GM15510 (cell line): Measurements from ENCODE around the gene TRMT1L.

ENCODE experiments used
- POLR2A ChIP-seq: IDR thresholded peaks from 3 replicates; pipeline ENCODE4 v1.6.1; 2011; ENCODE audit warnings: borderline replicate concordance; ENCODE audit not compliant: insufficient read length; ENCODE audit errors: extremely low read depth

The TRMT1L gene

GRCh38 chr1:185087746-185088145 is 69.0 kb downstream of the TRMT1L start:
- no peak for TF ChIP-seq POLR2A

GRCh38 chr1:185087101-185087500 is 69.7 kb downstream of the TRMT1L start:
- TF ChIP-seq POLR2A, result no peak

GRCh38 chr1:185083818-185084217 is 72.9 kb downstream of the TRMT1L start:
- TF ChIP-seq POLR2A, result no peak

- TF ChIP-seq POLR2A, result no peak
These were observed 76.3 kb downstream of the TRMT1L start for GRCh38 chr1:185080422-185080821.

GRCh38 chr1:185077374-185077773 is 79.4 kb downstream of the TRMT1L start:
- TF ChIP-seq POLR2A, result no peak

GRCh38 chr1:185075476-185075875 is 81.3 kb downstream of the TRMT1L start:
- TF ChIP-seq POLR2A, result no peak

GRCh38 chr1:185074307-185074706 is 82.4 kb downstream of the TRMT1L start:
- TF ChIP-seq POLR2A, result no peak

- no peak for TF ChIP-seq POLR2A
These were observed 83.0 kb downstream of the TRMT1L start for GRCh38 chr1:185073725-185074124.

GRCh38 chr1:185070051-185070450 is 86.7 kb downstream of the TRMT1L start:
- no peak for TF ChIP-seq POLR2A

GRCh38 chr1:185069202-185069772 is 87.5 kb downstream of the TRMT1L start:
- no peak for TF ChIP-seq POLR2A

- TF ChIP-seq POLR2A, result no peak
These were observed 88.4 kb downstream of the TRMT1L start for GRCh38 chr1:185068341-185068740.
